HCT116 (cell line): ENCODE measurements around the gene MTHFD2L. TPM values are rescaled to one million over a fixed set of nuclear protein-coding genes. Genes with fewer than 3 reads are reported as not detected.

Experiments used
- ATAC-seq: fragments of 200-7000 bp; cut with Tn5 transposase; 2 replicates; pipeline ENCODE4 v1.9.1; 2020; ENCODE audit warnings: mild to moderate bottlenecking, moderate library complexity
- Bru-seq: library from RNA; stranded (reverse); fragments of 400-500 nt; gene quantifications from one replicate; lab custom pipeline; 2021; lab: Mats Ljungman, UMichigan
- BruChase-seq, 2 experiments: library from RNA; stranded (reverse); fragments of 400-500 nt; gene quantifications; one replicate each; lab custom pipeline; 2021; lab: Mats Ljungman, UMichigan
- BruUV-seq: library from RNA; stranded (reverse); fragments of 400-500 nt; replicated peaks from 2 replicates; lab custom pipeline; 2021; lab: Mats Ljungman, UMichigan
- CTCF ChIA-PET: fragments of 300-600 bp; sonication (Branson Sonifier 250); formaldehyde crosslinking; loops from one replicate; lab custom pipeline; 2021; ENCODE audit warnings: antibody characterized with exemption; lab: Charles Lee
- POLR2A ChIA-PET: fragments of 300-600, 350-600 bp; sonication (Branson Sonifier 250); formaldehyde crosslinking; loops from one replicate; lab custom pipeline; 2021; ENCODE audit warnings: antibody characterized with exemption; lab: Charles Lee
- RAD21 ChIA-PET, 2 experiments: fragments of 300-600 bp; sonication (Branson Sonifier 250); formaldehyde crosslinking; loops; one replicate each; lab custom pipeline; 2023; ENCODE audit warnings: low total read pairs in 2 of 2; ENCODE audit not compliant: uncharacterized antibody in 2 of 2, unreplicated experiment in 2 of 2, low non-redundant PET in 1 of 2; lab: Charles Lee
- DNase-seq: peaks from one replicate; pipeline ENCODE4 v3.0.0-alpha.2; 2010; ENCODE audit warnings: low read depth, low spot score
- H2AFZ ChIP-seq: fragments of 200-600 bp; shearing (Covaris generic), sonication (generic); 2 replicates; pipeline ENCODE4 v1.6.1; 2017; ENCODE audit warnings: low read depth, mixed run types, mixed read lengths, antibody characterized with exemption, low read length; ENCODE audit not compliant: poor library complexity, severe bottlenecking
- H3K27ac ChIP-seq: 2 replicates; pipeline ENCODE4 v1.5.1; 2012; ENCODE audit warnings: low read depth, low read length
- H3K27me3 ChIP-seq: fragments of 200-600 bp; sonication (generic); 2 replicates; pipeline ENCODE4 v1.6.1; 2016; ENCODE audit warnings: mixed run types, low read length, mixed read lengths; ENCODE audit not compliant: insufficient read depth
- H3K36me3 ChIP-seq, 2 experiments: fragments of 200-500 bp in 1 of 2; fragments of 200-600 bp in 1 of 2; sonication (Bioruptor generic) in 1 of 2; sonication (generic) in 1 of 2; 2 replicates each; pipeline versions ENCODE4 v1.5.1 to v1.6.1; 2014 to 2016; ENCODE audit warnings: low read length in 2 of 2, inconsistent platforms in 1 of 2, mixed read lengths in 1 of 2, mixed run types in 1 of 2; ENCODE audit not compliant: insufficient read depth in 2 of 2, control insufficient read depth in 1 of 2
- H3K4me1 ChIP-seq, 2 experiments: fragments of 200-600 bp in 1 of 2; sonication (generic) in 1 of 2; 2 replicates each; pipeline versions ENCODE4 v1.5.1 to v1.6.1; 2012 to 2017; ENCODE audit warnings: low read length in 2 of 2, inconsistent platforms in 1 of 2, mild to moderate bottlenecking in 1 of 2, mixed read lengths in 1 of 2, mixed run types in 1 of 2, moderate library complexity in 1 of 2; ENCODE audit not compliant: insufficient read depth in 2 of 2, control insufficient read depth in 1 of 2
- H3K4me2 ChIP-seq: fragments of 200-600 bp; sonication (generic); 2 replicates; pipeline ENCODE4 v1.6.1; 2017; ENCODE audit warnings: mixed run types, low read length, mixed read lengths
- H3K4me3 ChIP-seq, 2 experiments: fragments of 200-600 bp in 1 of 2; sonication (generic) in 1 of 2; replicated peaks in 1 of 2; 2 replicates each; pipeline ENCODE4 v1.5.1; 2011 to 2016; ENCODE audit warnings: low read length in 2 of 2, control low read depth in 1 of 2, low read depth in 1 of 2, mild to moderate bottlenecking in 1 of 2, mixed read lengths in 1 of 2, mixed run types in 1 of 2
- H3K79me2 ChIP-seq: fragments of 200-600 bp; sonication (generic); 2 replicates; pipeline ENCODE4 v1.6.1; 2017; ENCODE audit warnings: mild to moderate bottlenecking, mixed run types, low read length, moderate library complexity, mixed read lengths; ENCODE audit not compliant: insufficient read depth
- H3K9ac ChIP-seq: fragments of 200-600 bp; sonication (generic); 2 replicates; pipeline ENCODE4 v1.6.1; 2016; ENCODE audit warnings: low read length, mixed read lengths
- H3K9me2 ChIP-seq: fragments of 200-600 bp; sonication (generic), shearing (Covaris generic); 2 replicates; pipeline ENCODE4 v1.6.1; 2017; ENCODE audit warnings: mixed run types, mild to moderate bottlenecking, moderate library complexity; ENCODE audit not compliant: insufficient read depth
- H3K9me3 ChIP-seq, 2 experiments: fragments of 200-500 bp in 1 of 2; fragments of 200-600 bp in 1 of 2; sonication (Bioruptor generic) in 1 of 2; sonication (generic) in 1 of 2; 2 replicates each; pipeline ENCODE4 v1.6.1; 2014 to 2017; ENCODE audit warnings: low read length in 2 of 2, mixed read lengths in 2 of 2, inconsistent platforms in 1 of 2, low read depth in 1 of 2, mild to moderate bottlenecking in 1 of 2, mixed run types in 1 of 2, moderate library complexity in 1 of 2; ENCODE audit not compliant: control insufficient read depth in 1 of 2, insufficient read depth in 1 of 2
- H4K20me1 ChIP-seq: fragments of 200-600 bp; sonication (generic), shearing (Covaris generic); 2 replicates; pipeline ENCODE4 v1.6.1; 2017; ENCODE audit warnings: mixed run types, mild to moderate bottlenecking, moderate library complexity; ENCODE audit not compliant: insufficient read depth
- CBX3 ChIP-seq: IDR thresholded peaks from 2 replicates; pipeline ENCODE4 v1.6.1; 2012; ENCODE audit warnings: low read depth
- CEBPB ChIP-seq: IDR thresholded peaks from 2 replicates; pipeline ENCODE4 v1.6.1; 2012; ENCODE audit warnings: low read depth
- CTCF ChIP-seq, 3 experiments: fragments of 200-600 bp in 1 of 3; sonication (generic) in 1 of 3; IDR thresholded peaks in 2 of 3; conservative IDR thresholded peaks in 1 of 3; 2 replicates each; pipeline ENCODE4 v1.5.1; 2012 to 2017; ENCODE audit warnings: low read depth in 2 of 3, low read length in 2 of 3, antibody characterized with exemption in 1 of 3, borderline replicate concordance in 1 of 3, control low read depth in 1 of 3, mild to moderate bottlenecking in 1 of 3, mixed read lengths in 1 of 3, mixed run types in 1 of 3, moderate library complexity in 1 of 3; ENCODE audit not compliant: insufficient read depth in 1 of 3
- EGR1 ChIP-seq: IDR thresholded peaks from 2 replicates; pipeline ENCODE4 v1.6.1; 2012; ENCODE audit warnings: low read depth
- ELF1 ChIP-seq: IDR thresholded peaks from 2 replicates; pipeline ENCODE4 v1.6.1; 2012; ENCODE audit warnings: low read depth, borderline replicate concordance
- EZH2 ChIP-seq: fragments of 200-600 bp; sonication (generic); IDR thresholded peaks from 2 replicates; pipeline ENCODE4 v1.6.1; 2017; ENCODE audit warnings: antibody characterized with exemption, mixed run types
- EZH2phosphoT487 ChIP-seq: fragments of 200-600 bp; IDR thresholded peaks from 2 replicates; pipeline ENCODE4 v1.6.1; 2018; ENCODE audit warnings: antibody characterized with exemption, borderline replicate concordance
- FOSL1 ChIP-seq: IDR thresholded peaks from 2 replicates; pipeline ENCODE4 v1.6.1; 2012; ENCODE audit warnings: low read depth
- MAX ChIP-seq: IDR thresholded peaks from 2 replicates; pipeline ENCODE4 v1.6.1; 2012
- POLR2A ChIP-seq: IDR thresholded peaks from 2 replicates; pipeline ENCODE4 v1.7.0; 2011; ENCODE audit warnings: borderline replicate concordance; ENCODE audit not compliant: insufficient read depth, insufficient read length; ENCODE audit errors: extremely low read depth
- POLR2AphosphoS5 ChIP-seq: IDR thresholded peaks from 2 replicates; pipeline ENCODE4 v1.6.1; 2011; ENCODE audit warnings: mild to moderate bottlenecking, low read depth, low read length, moderate library complexity
- RAD21 ChIP-seq: IDR thresholded peaks from 2 replicates; pipeline ENCODE4 v1.6.1; 2012; ENCODE audit warnings: low read depth, mild to moderate bottlenecking
- REST ChIP-seq: IDR thresholded peaks from 2 replicates; pipeline ENCODE4 v1.6.1; 2012; ENCODE audit warnings: low read depth
- SIN3A ChIP-seq: IDR thresholded peaks from 2 replicates; pipeline ENCODE4 v1.6.1; 2012; ENCODE audit warnings: low read depth
- SP1 ChIP-seq: IDR thresholded peaks from 2 replicates; pipeline ENCODE4 v1.6.1; 2012; ENCODE audit warnings: low read depth
- SRF ChIP-seq: IDR thresholded peaks from 2 replicates; pipeline ENCODE4 v1.6.1; 2012; ENCODE audit warnings: low read depth
- TCF7L2 ChIP-seq: IDR thresholded peaks from 2 replicates; pipeline ENCODE4 v1.7.0; 2011; ENCODE audit warnings: borderline replicate concordance, inconsistent platforms; ENCODE audit not compliant: insufficient read depth, insufficient read length; ENCODE audit errors: extremely low read depth
- YY1 ChIP-seq: IDR thresholded peaks from 2 replicates; pipeline ENCODE4 v1.6.1; 2011; ENCODE audit warnings: low read length, low read depth, moderate library complexity, mild to moderate bottlenecking; ENCODE audit not compliant: insufficient replicate concordance; ENCODE audit errors: extremely low read depth
- ZFX ChIP-seq: fragments of 450-650 bp; IDR thresholded peaks from 2 replicates; pipeline ENCODE4 v1.6.1; 2017
- intact Hi-C: fragments of 100-400 bp; cut with micrococcal nuclease; formaldehyde crosslinking; loops from 2 replicates; pipeline ENCODE4 v1.10.0; 2022
- long read RNA-seq: library from polyadenylated mRNA; unstranded; transcript quantifications from one replicate; pipeline ENCODE4 v2.0.0, GENCODE V29; 2021; ENCODE audit not compliant: unreplicated experiment
- polyA plus RNA-seq: library from polyadenylated mRNA; unstranded; fragments of >200 nt; gene quantifications from 2 replicates; pipeline ENCODE4 v1.2.1, GENCODE V29; 2012; ENCODE audit warnings: missing spikeins
- total RNA-seq: library from RNA; stranded (reverse); gene quantifications from one replicate; pipeline ENCODE4 v1.2.1, GENCODE V29; 2021; ENCODE audit not compliant: unreplicated experiment

MTHFD2L gene
- total RNA-seq: 15.0 TPM
- 2.8 and 4.4 TPM in 2 replicates for polyA plus RNA-seq
- Bru-seq, nascent RNA: percentile 77 among the genes with signal in this experiment
- BruChase-seq, experiment 1, labeled RNA remaining after a 6-hour chase: percentile 63 among the genes with signal in this experiment
- BruChase-seq, experiment 2, labeled RNA remaining after a 2-hour chase: percentile 68 among the genes with signal in this experiment
- long read RNA-seq, transcript MTHFD2L-208 (2 exons, 2,363 nt): major isoform, 10 of 36 reads
- long read RNA-seq, transcript MTHFD2L-203 (8 exons, 2,354 nt): minor isoform, 8 of 36 reads
- long read RNA-seq, partial matches to known transcripts: 2 of 36 reads
- long read RNA-seq, other reads (novel, unspliced or antisense): 16 of 36 reads

GRCh38 chr4:74157561-74158465 is at the start of gene MTHFD2L:
Gene MTHFD2L (plus strand): TSS chr4:74158118. CDS start chr4:74158139, 21 bp downstream.
- H3K4me3 ChIP-seq: peak within 1 kb of the TSS; percentile 75 to 82
- ATAC-seq (peak; percentile 99), DNase-seq (peak; percentile 95)
- peak within 1 kb of the TSS; percentile 61 for H2AFZ ChIP-seq
- peaks cover 58% of the 10 kb centered on the region for H3K79me2 ChIP-seq
- ChIA-PET CTCF (no interaction called here), RAD21 (no interaction called here), POLR2A (interaction anchor here (1.1 kb wide), 1 partner anchor 14 kb away, joined by 7 read pairs; no protein-coding TSS in a partner anchor)
- no peaks in the 10 kb centered on the region for H3K9me3 ChIP-seq
- intact Hi-C loops: no loop called here
- peak; percentile 22; the same call in 1 of the 2 replicates for TF ChIP-seq FOSL1
- peak; percentile 83 for TF ChIP-seq MAX
- no peak for TF ChIP-seq EZH2
- TF ChIP-seq REST: no peak
- TF ChIP-seq POLR2A: peak; percentile 54
- peak; percentile 80 for TF ChIP-seq SP1
- TF ChIP-seq EZH2phosphoT487: no peak
- TF ChIP-seq YY1: peak; percentile 88
- TF ChIP-seq ZFX: peak; percentile 87
- peak; percentile 97 for TF ChIP-seq CBX3
- peak; percentile 79 for TF ChIP-seq EGR1
- peak; percentile 95 for TF ChIP-seq POLR2AphosphoS5
- TF ChIP-seq RAD21: 0 out of 2 replicates have a peak, but pooled peaks have one; percentile 5
- no peak for TF ChIP-seq CTCF (IDR thresholded peaks at IDR 0.05 in 2 of 3, conservative IDR thresholded peaks at IDR 0.05 in 1 of 3; ENCODE audit: borderline replicate concordance in 1 of 3, insufficient read depth in 1 of 3, low read depth in 2 of 3, low read length in 2 of 3)
- TF ChIP-seq SRF: peak; percentile 51; the same call in 1 of the 2 replicates
- TF ChIP-seq ELF1: peak; percentile 71
- TF ChIP-seq TCF7L2: peak; percentile 25
- TF ChIP-seq CEBPB: no peak
- peak; percentile 93 for TF ChIP-seq SIN3A
- H3K4me2 ChIP-seq: peak within 1 kb of the TSS; percentile 95
- H3K9me2 ChIP-seq: no peaks in the 10 kb centered on the region
- no TSS peak for BruUV-seq
- peaks cover 17 to 26% of the 10 kb centered on the region in 2 experiments for H3K36me3 ChIP-seq
- H3K27ac ChIP-seq: peak within 1 kb of the TSS; percentile 75
- peaks cover 12% of the 10 kb centered on the region; the same call in 1 of the 2 replicates for H4K20me1 ChIP-seq
- H3K27me3 ChIP-seq: no peaks in the 10 kb centered on the region
- H3K4me1 ChIP-seq: peaks cover 6 to 19% of the 10 kb centered on the region in 2 experiments; a peak in 3 of 4 replicates
- H3K9ac ChIP-seq: peak within 1 kb of the TSS; percentile 87
